HG02852 (cell line): ENCODE results near the gene TINAGL1.

ENCODE experiments used
- ATAC-seq: cut with Tn5 transposase; IDR thresholded peaks from one replicate; pipeline ENCODE4 v1.9.1; 2021; ENCODE audit warnings: mild to moderate bottlenecking, moderate library complexity; ENCODE audit not compliant: unreplicated experiment

Gene TINAGL1

DNA sequence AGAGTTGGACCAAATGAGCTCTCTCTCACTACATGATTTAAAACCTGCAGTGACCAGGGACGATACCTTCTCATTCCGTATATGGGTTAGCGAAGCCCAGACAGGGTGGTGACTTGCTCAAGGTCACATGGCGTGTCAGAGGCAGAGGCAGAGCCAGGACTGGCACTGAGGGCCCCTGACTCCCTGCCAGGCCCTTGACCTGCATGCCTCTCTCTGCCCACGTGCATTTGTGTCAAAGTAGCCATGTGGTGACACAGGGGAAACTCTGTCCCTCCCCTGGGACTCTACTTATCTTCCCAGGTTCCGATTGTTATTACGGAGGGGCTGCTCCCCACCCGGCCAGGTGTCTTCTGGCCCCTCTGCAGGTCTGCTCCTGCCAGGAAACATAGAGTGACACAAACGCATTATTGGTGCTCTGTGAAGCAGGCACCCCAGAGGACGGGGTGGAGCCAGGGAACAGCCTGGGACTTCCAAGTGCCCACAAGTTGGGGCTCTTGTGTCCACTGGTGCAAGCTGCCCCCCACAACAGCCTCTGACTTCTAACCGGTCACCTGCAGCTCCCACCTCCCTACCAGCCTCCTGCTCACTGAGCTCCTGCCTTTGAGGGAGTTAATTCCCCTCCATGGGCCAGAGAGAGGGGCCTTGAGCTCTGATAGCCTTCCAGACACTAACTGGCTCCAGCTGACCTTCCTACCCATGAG, 7.3 kb upstream of the TINAGL1 start:
- ATAC-seq = no peak

DNA sequence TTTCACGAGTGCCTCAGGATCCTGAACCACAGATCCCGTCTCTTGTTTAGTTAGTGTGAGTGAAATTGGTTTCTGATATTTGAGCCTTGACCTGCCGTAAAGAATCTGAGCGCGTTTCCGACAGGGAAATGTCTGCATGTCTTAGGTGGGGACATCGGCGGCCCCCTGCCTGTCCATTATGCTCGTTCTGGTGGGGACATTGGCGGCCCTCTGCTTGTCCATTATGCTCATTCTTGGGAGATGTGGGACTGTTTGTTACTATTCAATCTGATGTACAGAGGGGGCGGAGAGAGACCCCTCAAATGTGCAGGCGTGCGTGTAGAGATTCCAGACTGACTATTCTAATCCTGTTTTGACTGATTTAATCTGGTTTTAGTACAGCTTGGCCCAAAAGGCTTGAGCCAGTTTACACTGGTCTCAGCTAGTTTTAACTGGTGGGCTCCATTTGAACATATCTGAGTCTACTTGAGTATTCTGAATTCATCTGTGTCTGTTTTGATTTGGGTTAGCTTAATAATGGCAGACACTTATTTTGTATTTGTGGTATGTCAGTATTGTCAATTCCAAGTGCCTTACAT, 6.6 kb upstream of the TINAGL1 start:
- ATAC-seq = no peak

DNA sequence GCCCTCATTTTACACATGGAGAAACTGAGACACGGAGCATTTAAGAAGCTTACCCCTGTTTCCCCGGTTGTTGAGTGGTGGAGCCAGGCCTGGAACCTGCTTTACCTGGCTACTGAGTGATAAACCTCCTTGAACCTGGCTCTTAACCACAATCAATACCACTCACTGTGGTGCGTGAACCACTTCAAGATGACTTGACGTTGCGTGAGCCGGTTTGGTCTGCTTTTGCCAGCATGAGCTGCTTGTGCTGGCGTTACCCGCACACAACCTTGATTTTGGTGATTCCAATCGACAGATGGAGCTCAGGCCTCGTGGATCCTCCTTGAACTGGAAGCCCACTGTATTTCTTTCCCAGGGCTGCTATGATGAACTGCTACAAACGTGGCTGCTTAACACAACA, 6.1 kb upstream of the TINAGL1 start:
- ATAC-seq = no peak

DNA sequence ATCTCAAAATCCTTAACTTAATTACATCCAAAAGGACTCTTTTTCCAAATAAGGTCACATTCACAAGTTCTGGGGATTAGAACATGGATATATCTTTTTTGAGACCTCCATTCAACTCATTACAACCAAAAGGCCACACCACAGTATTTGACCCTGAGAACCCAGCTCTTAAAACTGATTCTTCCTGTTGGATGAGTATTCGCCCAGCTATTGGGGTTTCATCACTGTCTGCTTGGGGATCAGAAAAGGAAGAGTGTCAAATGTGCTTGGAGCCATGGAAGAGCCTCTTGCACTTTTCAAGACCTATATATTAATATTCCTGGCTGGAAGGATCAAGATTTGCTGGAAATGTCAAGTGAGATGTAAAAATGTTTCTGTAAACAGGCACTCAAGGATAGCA, 5.4 kb upstream of the TINAGL1 start:
- no peak for ATAC-seq

DNA sequence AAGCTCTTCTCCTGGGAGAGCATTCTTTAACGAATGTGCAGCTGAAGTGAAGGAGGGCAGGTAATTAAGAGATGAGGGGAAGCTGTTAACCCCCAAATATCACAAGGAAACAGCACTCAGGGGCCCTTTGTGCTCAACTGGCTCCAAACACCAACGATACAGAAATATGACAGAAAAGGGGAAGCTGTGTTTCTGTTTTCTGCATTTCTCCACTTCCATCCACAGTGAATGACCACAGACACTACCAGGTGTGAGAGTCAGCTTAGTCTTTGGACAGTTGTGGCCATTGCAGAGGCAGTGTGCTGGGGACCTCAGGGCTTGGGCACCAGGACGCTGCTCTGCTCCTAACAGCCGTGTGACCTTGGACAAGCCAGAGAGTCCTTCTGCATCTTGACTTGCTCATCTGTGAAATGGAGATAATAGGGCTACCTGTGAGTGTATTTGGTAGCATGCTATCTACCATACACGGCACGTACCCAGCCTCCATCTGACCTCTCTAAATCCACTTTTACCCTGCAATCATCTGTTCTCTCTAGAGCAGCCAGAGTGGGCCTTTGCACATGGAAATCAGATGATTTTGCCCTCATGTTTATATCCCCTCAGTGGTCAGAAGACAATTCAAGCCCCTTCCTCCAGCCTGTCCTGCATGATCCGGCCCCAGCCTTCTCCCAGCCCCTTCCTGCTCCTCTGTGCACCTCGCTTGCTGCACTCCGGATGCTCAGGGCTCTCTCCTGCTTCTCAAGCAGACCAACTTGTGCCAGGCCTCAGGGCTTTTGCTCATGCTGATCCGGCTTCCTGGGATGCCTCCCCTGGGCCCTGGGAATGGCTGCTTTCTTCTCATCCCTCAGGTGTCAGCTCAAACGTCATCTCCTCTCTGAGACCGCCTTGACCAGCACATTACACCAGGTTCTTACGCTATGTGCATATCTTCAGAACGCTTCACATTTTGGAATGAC, 4.7 kb upstream of the TINAGL1 start:
- no peak for ATAC-seq

DNA sequence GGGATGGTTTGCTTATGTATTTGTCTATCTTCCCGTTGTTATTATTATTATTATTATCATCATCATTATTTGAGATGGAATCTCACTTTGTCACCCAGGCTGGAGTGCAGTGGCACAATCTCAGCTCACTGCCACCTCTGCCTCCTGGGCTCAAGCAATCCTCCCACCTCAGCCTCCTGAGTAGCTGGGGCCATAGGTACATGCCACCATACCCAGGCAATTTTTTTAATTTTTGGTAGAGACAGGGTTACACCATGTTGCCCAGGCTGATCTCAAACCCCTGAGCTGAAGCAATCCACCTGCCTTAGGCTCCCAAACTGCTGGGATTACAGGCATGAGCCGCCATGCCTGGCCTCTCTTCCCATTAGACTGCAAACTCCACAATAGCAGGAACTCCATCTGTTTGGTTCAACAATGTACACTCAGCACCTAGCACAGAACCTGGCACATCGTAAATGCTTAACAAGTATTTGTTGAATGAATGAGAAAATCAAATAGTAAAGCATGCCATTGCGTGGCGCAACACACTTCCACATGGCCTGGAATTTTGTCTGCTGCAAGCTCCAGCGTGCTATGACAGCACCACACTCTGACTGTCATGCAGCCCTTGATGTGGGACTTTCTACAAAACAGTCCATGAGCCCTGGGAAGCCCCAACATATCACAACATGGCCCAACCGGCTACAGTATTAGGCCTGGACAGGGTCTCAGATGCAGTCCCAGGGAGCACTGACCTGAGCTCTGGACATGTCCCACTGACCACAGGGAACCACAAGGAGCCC, 3.8 kb upstream of the TINAGL1 start:
- ATAC-seq = no peak

DNA sequence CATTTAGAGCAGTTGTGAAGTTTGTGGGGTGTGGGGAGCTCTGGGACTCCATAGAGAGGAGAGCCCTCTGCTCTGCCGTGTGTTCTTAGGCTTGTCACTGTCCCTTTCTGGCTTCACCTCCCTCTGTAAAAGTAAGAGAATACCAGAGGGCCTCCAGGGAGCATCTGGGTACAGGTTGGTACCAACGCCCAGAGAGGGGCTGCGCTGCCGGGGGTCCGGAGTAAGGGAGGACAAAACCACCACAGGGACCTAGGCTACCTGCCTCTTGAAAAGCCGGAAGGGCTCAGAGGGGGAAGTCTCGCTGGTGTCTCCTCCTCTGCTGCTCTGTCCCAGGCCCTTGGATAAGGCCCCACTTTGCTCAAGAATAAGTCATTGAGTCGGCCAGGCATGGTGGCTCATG, 3.1 kb upstream of the TINAGL1 start:
- ATAC-seq = no peak

DNA sequence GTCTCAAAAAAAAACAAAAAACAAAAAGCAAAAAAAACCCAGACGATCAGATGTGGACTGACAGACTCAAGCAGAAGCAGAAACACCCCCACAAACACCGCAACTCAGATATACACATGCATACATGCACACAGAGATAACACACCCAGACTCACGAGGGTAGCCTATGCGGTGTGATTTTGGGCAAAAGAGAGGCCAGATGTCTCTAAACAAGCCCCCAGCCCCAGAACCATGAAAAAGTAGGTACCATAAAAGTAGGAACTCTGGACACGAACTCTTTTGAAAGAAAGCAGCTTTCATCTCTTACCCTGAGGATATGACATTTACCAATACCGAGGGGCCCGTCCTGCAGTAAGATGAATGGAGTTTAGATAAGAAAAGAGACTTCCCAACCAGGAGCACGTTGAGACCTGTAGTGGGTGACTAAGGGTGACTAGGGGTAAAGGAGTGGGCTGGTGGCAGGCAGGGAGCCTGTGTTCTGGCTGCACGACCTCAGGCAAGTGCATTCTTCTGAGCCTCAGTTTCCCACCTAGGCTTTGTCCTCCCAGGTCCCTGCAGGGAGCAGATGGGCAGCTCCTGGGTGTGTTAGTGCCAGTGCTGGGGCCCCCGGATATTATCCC, 1.5 kb upstream of the TINAGL1 start:
- ATAC-seq = no peak

DNA sequence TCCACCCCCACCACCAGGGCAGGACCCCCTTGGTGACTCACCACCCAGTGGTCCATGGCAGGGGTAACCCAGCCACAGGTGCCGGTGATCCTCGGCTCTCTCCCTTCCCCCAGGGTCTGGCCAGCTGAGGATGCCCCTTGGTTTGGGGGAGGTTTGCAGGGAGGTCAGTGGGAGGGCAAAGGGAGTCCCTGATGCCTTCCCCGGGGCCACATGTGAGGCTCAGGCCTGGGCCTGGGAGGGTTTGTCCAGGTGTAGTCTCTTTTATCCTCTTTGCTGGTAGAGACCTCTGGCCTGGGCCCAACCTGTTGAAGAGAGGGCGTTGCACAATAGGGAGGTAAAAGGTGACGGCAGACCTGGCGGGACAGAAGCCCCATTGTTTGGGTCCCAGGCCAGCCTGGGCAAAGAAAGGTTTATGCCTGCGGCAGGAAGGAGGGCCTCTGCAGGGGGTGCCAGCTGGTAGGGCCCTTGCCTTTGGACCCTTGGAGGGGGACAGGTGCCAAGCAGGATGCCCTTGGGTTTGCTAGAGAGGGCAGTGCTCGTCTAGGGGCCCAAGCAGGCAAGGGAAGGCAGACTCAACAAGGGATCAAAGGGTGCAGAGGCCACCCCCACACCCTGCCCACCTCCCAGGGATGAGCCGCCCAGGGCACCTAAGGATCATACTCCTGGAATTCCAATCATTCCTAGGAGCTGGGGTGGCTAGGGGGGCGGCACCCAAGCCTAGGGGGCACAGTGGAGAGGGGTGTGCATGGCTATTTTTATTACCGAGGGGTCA, 760 bp upstream of the TINAGL1 start:
- ATAC-seq = no peak

DNA sequence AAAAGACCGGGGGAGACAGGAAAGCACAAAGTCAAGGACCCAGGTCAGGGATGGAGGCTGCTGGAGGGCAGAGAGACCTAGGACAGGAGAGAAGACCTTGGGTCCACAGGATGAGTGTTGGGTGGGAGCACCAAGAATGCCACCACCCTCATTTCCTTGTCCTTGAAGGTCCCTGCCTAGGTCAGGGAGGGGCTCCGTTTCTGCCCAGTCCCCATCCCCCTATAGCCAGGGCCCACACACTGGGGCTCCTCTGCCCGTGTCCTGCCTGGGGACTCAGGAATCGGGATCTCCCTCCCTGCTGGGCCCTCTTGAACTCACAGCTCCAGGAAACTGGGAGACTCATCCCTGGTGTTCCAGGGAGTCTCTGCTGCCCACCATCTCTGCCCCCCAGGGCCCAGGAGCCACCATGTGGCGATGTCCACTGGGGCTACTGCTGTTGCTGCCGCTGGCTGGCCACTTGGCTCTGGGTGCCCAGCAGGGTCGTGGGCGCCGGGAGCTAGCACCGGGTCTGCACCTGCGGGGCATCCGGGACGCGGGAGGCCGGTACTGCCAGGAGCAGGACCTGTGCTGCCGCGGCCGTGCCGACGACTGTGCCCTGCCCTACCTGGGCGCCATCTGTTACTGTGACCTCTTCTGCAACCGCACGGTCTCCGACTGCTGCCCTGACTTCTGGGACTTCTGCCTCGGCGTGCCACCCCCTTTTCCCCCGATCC, 584 bp downstream of the TINAGL1 start:
- no peak for ATAC-seq

DNA sequence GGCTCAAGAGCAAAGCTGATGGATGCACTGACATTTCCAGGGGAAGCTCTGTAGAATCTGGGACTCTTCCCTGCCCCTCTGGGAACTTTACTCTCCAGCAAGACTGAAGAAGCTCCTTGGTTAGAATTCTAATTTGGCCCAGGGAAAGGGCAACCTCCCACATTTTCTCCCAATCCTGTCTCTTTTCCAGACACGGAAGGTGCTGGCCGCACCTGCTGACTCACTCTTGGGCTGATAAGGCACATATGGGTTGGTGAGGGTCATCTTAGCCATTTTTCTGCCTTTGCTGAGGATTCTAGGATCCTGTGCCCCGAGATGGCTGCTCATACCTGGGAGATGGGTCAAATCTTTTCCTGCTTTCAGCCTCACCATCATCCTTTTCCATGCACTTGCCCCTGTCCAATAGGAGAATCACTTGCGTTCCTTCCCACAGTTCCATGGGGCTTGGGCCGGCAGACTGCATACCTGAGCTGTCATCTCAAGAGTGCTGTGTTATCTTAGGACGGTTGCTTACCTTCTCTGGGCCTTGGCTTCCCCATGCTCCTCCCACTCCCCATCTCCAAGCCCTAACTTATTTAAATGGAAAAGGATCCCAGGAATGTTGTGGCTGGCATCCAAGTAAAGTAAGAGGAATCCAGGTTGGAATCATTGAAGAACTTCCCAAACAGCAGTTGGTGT, 1.3 kb downstream of the TINAGL1 start:
- ATAC-seq = no peak

DNA sequence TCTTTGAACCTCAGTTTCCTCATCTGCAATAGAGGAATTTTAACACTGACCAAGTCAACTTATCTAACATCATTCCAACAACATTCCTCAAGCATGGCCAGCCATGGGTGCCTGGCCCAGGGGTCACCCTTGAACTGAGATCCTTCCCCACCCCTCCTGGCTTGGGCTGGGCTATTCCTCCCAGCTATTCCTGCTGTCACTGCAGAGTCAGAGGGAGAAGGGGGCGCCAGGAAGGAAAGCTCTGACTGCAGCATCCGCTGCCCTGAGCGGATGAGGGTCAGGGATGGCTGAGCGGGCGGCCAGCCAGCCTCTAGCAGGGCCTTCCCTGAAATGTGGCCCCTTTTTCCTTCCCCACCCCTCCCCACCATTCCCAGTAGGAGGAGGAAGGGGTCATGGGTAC, 3.1 kb downstream of the TINAGL1 start:
- ATAC-seq = no peak

DNA sequence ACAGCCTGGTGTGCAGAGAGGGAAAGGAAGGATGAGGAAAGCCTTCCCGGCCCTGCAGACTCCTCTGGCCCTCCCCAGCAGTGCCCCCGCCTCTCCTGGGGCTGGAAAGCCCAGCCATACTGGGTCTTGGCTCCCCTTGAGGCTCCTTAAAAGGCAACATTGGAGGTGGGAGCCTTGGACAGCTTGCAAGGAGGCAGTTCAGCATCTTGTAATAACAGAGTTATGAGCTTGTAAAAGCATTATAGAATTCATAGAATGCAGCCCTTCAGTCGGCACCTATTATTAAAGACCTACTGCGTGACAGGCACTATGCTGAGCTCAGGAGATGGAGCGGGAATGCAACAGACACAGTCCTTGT, 4.2 kb downstream of the TINAGL1 start:
- ATAC-seq = no peak

DNA sequence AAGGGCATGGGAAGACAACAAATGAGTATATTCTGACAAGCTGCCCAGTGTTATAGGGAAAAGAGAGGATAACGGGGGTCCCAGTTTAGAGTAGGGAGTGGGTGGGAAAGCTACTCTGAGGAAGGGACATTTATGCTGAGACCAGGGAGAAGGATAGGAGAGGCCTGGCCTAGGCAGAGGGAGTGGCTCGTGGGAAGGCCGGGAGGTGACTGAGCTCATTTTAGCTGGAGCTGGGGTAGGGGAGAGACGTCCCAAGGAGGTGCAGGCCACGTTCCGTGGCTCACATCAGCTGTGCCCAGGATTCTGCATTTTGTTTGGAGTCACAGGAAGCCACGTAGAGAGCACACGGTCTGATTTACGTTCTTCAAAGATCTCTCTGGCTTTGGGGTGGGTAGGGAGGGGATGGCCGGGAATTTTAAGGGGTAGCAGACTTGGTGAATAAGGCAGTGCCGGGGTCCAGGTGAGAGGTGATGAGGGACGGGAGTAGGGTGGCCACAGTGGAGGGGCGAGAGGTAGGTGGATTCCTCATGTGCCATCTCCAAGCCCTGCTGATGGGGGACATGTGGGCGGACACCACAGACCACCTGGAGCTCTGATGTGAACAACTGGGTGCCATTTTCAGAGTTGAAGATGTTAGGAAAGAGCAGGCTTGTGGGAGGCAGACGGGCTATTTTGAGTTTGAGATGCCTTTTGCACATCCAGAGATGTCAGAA, 4.7 kb downstream of the TINAGL1 start:
- no peak for ATAC-seq

DNA sequence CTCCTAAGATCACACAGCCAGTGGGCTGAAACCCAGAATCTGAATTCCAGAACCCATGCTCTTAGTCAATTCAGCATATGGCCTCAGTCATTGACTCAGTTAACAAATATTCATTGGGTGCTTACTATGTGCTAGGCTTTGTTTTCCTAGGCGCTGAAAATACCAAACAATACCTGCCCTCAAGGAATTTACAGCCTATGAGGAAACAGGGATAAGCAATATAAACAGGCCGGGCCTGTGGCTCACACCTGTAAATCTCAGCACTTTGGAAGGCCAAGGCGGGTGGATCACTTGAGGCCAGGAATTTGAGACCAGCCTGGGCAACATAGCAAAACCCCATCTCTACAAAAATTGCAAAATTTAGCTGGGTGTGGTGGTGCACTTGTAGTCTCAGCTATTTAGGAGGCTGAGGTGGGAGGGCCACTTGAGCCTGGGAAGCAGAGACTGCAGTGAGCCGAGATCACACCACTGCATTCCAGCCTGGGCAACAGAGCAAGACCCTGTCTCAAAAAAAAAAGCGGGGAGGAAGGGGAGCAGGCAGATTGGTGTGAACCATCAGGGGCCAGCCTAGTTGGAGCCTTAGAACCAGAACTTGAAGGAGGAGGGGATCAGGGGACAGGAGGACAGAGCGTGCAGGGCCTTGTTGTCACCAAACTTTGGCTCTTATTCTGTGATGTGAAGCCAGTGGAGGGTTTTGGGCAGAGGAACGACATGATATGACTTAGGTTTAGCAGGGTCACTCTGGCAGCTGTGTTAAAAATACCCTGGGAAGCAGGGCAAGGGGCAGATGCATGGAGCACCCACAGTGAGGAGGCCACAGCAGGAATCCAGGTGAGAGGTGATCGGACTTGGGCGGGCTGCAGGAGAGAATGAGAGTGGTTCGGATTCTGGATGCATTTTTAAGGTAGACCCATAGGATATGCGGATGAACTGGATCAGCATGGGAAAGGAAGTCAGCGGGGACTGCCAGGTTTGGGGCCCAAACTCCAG, 5.8 kb downstream of the TINAGL1 start:
- ATAC-seq = no peak

DNA sequence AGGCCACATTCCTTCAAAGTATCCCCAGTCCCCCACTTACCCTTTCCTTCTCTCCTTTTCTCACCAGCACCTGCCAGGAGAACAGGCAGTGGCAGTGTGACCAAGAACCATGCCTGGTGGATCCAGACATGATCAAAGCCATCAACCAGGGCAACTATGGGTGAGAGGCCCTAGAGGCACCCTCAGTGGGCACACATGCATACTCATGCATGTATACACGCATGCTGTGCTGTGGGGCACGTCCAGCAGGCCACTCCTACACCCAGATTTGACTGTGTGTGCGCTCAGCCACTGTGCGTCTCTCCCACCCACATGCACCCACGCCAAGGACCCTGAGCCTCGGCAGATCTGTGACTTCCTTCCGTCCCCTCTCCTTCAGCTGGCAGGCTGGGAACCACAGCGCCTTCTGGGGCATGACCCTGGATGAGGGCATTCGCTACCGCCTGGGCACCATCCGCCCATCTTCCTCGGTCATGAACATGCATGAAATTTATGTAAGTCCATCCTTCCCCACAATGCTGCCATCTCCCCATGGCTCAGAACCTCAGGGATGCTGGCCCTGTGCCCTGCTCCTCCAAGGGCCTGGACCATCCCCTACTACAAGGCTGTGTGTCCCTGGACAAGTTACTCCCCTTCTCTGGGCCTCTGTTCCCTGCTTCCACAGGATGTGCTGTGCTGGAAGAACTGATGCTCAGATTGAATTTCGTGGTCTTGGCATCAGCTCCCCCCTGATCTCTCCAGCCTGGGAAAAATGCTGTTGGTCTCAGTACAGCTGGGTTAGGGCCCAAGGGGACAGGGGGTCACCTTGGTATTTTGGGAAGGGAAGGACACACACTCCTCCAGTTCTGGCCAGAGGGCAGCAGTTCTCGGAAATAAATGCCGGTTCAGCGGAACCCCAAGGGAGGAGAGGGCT, 7.0 kb downstream of the TINAGL1 start:
- no peak for ATAC-seq
